ENCODE results near the gene UBD. TPM values are rescaled to one million over a fixed set of nuclear protein-coding genes. Genes with fewer than 3 reads are reported as not detected.

Gene UBD
- total and polyA plus RNA-seq, 12 donors, result 0.17 to 2.3 (median 0.77) TPM; not detected in 5

DNA sequence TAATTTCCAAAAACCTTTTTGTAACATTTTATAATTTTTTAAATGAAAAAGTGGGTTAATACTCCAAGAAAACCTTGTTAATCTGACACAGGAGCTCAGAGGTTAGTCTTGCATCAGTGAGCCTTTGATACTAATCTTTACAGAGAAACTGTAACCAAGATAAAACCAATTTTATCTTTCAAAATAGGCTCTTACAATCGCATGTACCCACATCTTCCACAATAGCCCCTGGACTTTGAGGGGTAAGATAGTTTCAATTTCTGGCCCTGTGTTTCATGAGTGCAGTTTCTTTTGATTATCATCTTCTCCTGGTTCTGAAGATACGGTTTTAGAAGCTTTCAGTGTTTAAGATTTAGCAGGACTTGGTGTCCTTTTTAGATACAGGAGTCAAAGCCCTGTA is 37.3 kb downstream of the UBD start:
- H3K9me3 ChIP-seq (replicated peaks in 1 of 3), result no peaks in the 10 kb centered on the region
- no peaks in the 10 kb centered on the region for H3K27me3 ChIP-seq
- WGBS, 4 donors, result 66 to 78% (median 71%) methylated on average over 2 of the region's 2 CpGs
- no peaks in the 10 kb centered on the region for H3K4me1 ChIP-seq (replicated peaks in 1 of 2)
- H3K4me3 ChIP-seq, result no peak overlapping the region
- DNase-seq, result no peak
- intact Hi-C loops (cut with DNase I), result no loop called here
- TF ChIP-seq, protein P1, sequence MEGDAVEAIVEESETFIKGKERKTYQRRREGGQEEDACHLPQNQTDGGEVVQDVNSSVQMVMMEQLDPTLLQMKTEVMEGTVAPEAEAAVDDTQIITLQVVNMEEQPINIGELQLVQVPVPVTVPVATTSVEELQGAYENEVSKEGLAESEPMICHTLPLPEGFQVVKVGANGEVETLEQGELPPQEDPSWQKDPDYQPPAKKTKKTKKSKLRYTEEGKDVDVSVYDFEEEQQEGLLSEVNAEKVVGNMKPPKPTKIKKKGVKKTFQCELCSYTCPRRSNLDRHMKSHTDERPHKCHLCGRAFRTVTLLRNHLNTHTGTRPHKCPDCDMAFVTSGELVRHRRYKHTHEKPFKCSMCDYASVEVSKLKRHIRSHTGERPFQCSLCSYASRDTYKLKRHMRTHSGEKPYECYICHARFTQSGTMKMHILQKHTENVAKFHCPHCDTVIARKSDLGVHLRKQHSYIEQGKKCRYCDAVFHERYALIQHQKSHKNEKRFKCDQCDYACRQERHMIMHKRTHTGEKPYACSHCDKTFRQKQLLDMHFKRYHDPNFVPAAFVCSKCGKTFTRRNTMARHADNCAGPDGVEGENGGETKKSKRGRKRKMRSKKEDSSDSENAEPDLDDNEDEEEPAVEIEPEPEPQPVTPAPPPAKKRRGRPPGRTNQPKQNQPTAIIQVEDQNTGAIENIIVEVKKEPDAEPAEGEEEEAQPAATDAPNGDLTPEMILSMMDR (IDR thresholded peaks at IDR 0.05), result no peak
- no peak for TF ChIP-seq POLR2A (IDR thresholded peaks at IDR 0.05)
- H3K36me3 ChIP-seq (replicated peaks in 1 of 2), result no peaks in the 10 kb centered on the region
- no peak overlapping the region for H3K27ac ChIP-seq

DNA sequence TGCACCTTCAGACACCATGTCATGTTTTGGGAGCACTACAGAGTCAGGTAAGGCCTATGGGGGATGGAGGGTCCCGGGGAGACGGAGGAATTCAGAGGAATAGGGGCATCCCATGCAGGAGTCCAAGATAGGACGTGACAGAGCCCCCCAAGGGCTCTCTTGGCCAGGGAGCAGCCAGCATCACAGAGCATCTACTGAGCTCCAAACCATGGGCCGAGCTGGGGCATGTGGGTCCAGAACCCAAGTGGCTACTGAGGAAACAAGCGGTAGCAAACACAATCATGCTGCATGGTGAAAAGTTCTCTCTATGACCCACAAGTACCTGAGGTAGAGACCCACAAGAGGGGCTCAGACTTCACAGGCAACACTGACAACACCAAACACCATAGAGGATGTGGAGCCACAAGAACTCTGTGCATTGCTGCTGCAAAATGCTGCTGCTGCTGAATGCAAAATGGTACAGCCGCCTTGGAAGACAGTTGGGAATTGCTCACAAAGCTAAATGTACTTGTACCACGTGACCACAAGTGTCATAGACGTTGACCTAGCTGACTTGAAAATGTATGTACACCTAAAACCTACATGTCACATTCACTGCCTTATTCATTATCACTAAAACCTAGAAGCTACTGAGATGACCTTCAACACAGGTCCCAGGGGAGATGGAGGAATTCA is 38.4 kb downstream of the UBD start:
- no peak overlapping the region for H3K27ac ChIP-seq
- DNase-seq, result no peak
- H3K4me1 ChIP-seq (replicated peaks in 1 of 2), result no peaks in the 10 kb centered on the region
- no peaks in the 10 kb centered on the region for H3K9me3 ChIP-seq (replicated peaks in 1 of 3)
- intact Hi-C loops (cut with DNase I), result no loop called here
- H3K4me3 ChIP-seq, result no peak overlapping the region
- H3K36me3 ChIP-seq (replicated peaks in 1 of 2), result no peaks in the 10 kb centered on the region
- 44 to 68% (median 59%) methylated on average over 7 to 8 of the region's 8 CpGs for WGBS, 4 donors
- no peaks in the 10 kb centered on the region for H3K27me3 ChIP-seq
- TF ChIP-seq, protein P1 (IDR thresholded peaks at IDR 0.05), result no peak
- no peak for TF ChIP-seq POLR2A (IDR thresholded peaks at IDR 0.05)

DNA sequence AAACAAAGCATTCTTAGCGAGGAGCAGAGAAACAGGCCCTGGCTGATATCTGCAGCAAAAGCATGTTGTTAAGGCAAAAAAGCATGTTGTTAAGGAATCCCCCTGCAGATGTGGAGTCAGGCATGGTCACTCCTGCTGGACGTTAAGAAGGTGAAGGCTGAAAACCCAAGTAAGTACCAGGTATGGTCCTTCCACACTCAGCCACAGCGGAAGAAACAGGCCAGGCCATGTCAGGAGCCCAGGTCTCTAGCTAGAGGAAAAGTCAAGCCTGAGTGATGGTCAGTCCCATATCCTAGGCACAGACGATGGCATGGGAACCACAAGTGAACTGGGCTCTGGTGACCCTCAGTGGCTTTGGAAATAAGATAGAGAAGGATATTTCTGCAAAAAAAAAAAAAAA is 39.3 kb downstream of the UBD start:
- Histone ChIP-seq H3K27me3 (no peaks in the 10 kb centered on the region), H3K36me3 (replicated peaks in 1 of 2) (no peaks in the 10 kb centered on the region), H3K4me3 (no peak overlapping the region), H3K27ac (no peak overlapping the region), H3K9me3 (replicated peaks in 1 of 3) (no peaks in the 10 kb centered on the region), H3K4me1 (replicated peaks in 1 of 2) (no peaks in the 10 kb centered on the region)
- TF ChIP-seq, protein P1 (IDR thresholded peaks at IDR 0.05), result no peak
- TF ChIP-seq POLR2A (IDR thresholded peaks at IDR 0.05), result no peak
- WGBS, 4 donors, result 67 to 81% (median 74%) methylated on average over 4 of the region's 4 CpGs
- intact Hi-C loops (cut with DNase I), result no loop called here
- DNase-seq, result no peak

DNA sequence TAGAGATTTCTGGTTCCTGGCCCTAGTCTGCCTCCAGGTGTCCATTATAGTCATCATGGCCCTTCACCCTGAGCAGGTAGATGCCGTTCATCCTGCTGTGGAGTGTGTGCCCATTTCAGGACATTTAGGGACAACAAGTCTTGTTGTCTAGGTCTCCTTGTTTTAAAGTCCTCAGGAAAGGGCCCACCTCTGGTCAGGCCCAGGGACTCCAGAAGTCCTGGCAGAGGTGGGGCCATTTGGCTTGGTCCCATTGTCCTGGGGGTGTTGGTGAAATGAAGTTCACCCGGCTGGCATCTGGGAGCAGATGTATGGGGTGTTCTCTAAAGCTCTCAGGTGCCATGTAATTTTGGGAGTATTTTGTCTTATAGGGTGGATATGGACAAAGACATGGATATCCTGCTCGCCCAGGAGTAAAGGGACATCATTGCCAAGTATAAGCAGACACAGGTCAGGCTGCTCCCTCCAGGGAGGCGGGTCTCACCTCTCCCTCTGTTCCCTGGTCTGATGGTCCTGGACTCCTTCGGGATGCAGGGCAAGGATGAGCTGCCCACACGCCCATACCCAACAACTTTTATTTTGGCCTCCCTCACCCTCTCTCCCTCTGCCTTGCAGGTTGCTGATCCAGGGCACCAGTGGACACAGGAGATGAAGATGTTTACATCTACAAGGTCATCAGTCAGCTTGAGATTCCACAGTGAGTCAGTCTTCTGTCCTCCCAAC is 40.1 kb downstream of the UBD start:
- no peak for DNase-seq
- intact Hi-C loops (cut with DNase I), result no loop called here
- TF ChIP-seq, protein P1 (IDR thresholded peaks at IDR 0.05), result no peak
- TF ChIP-seq POLR2A (IDR thresholded peaks at IDR 0.05), result no peak
- Histone ChIP-seq H3K27ac (no peak overlapping the region), H3K9me3 (replicated peaks in 1 of 3) (no peaks in the 10 kb centered on the region), H3K27me3 (no peaks in the 10 kb centered on the region), H3K4me3 (no peak overlapping the region), H3K4me1 (replicated peaks in 1 of 2) (no peaks in the 10 kb centered on the region), H3K36me3 (replicated peaks in 1 of 2) (no peaks in the 10 kb centered on the region)
- 77 to 95% (median 84%) methylated on average over 5 to 6 of the region's 6 CpGs for WGBS, 4 donors
